ENCODE measurements around the gene SLC6A17. TPM values are rescaled to one million over a fixed set of nuclear protein-coding genes. Genes with fewer than 3 reads are reported as not detected.
A peak's percentile ranks its signal among the peaks of the same experiment; 100 is the strongest.

The SLC6A17 gene
- total RNA-seq, 2 experiments from 2014 or later, result not detected

DNA sequence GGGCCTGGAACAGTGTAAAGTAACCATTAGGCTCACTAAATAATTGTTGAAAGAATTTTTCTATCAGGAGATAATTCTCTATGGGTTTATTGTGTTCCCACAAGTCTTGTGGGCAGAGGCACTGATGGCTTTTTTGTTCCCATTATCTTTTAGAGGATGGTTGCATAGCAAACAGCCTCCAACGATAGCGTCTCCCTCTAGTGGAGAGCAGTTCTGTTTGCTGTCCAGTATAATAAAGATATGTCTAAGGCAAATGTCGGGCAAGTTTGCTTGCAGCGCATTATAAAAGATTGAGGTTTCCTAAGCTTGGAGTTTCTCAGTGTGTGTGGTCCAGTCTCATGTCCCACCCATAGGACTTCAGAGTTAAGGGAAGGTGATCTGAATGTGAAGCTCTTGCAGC is 1.3 kb upstream of the SLC6A17 start:
- ChIA-PET CTCF (no interaction called here), POLR2A (no interaction called here)
- no peaks in the 10 kb centered on the region for H3K9me3 Mint-ChIP-seq
- H3K27ac Mint-ChIP-seq, result no peak overlapping the region
- H3K4me3 Mint-ChIP-seq, result no peak overlapping the region
- H3K36me3 Mint-ChIP-seq (ENCODE audit: low read depth), result no peaks in the 10 kb centered on the region
- H3K4me1 Mint-ChIP-seq, result peaks cover 3% of the 10 kb centered on the region
- DNase-seq, result no peak
- H3K27me3 Mint-ChIP-seq, result peaks cover 32% of the 10 kb centered on the region

DNA sequence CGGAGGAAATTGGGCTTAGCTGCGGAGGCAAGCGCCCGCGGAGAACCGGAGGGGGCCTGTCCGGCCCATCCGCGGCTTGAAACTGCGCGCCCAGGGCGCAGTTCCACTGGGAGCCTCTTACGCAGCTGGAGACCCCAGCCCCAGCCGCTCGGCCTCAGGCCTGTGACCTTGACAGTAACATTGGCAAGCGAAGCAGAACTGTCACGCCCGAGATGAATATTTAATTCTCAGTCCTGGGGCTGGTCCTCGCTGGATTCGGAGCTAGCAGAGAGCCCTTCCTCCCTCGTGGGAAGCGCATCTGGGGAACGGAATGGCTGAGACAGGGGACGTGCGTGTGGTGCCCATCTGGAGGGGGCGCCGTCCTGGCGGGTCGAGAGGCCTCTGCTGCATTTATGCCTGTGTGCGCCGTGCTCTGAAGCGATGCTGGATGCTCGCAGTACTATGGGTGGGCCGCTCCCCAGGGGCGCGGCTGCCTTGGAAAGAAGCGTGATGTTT is 928 bp downstream of the SLC6A17 start:
- no peaks in the 10 kb centered on the region for H3K9me3 Mint-ChIP-seq
- peaks cover 32% of the 10 kb centered on the region for H3K27me3 Mint-ChIP-seq
- no peaks in the 10 kb centered on the region for H3K36me3 Mint-ChIP-seq (ENCODE audit: low read depth)
- no peak overlapping the region for H3K4me3 Mint-ChIP-seq
- DNase-seq, result no peak
- ChIA-PET POLR2A (no interaction called here), CTCF (interaction anchor here (1.3 to 1.4 kb wide), 2 partner anchors 11 to 80 kb away, joined by 3 to 4 read pairs; no protein-coding TSS in a partner anchor)
- no peak overlapping the region for H3K27ac Mint-ChIP-seq
- H3K4me1 Mint-ChIP-seq, result peaks cover 3% of the 10 kb centered on the region

DNA sequence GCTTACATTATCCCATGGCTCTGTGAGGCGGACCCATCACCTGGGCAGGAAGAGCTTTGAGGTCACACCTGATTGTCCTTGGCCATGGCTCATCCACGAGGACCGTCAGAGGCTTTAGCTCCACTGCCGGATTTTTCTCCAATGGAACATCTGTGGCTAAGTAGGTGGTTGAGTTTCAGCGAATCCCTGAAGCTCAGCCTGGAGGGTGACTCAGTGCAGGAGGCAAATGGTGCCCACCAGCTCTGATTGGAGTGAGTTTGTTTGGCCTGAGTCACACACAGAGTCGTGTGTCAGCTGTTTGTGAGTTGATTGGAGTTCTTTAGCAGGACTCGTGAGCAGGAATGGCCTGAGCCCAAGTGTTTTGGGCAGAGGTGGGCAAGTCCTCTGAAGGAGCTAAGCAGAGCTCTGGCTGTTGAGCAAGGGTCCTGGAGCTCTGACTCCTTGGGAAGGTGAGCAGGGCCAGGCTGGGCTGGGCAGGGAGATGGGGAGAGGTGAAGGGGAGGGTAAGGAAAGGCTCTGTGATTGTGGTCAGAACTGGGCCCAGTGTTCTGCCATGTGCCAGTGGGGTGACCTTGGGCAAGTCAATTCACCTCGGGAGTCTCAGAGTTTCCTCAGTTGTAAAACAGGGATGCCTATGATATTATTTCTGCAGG is 2.0 kb downstream of the SLC6A17 start:
- CTCF ChIA-PET, result no interaction called here

DNA sequence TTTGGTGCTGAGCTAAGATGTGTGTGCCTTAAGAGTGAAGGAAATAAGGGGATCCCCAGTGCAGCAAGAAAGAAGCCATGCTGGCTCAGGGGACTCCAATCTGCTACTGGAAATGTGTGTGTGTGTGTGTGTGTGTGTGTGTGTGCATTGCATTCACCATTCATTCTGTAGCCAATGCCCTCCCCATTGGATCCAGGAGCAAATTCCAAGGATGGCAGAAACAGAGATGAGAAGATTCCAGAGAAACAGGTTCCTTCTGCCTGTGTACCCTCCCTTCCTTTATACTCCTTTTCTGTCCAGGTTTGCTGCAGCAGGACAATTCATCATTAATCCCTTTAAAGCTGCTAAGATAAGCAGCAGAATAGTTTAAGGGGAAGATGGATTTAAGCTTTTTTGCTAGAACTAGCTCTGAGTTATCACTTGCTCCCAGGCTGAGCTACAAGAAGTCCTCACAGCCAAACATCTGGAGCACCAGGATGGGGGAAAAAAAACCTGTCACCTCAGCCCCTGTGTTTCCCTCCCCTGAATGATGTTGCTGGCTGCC is 3.2 kb downstream of the SLC6A17 start:
- ChIA-PET CTCF (interaction anchor here (0.7 to 1.0 kb wide), 2 partner anchors 10 to 46 kb away, joined by 3 read pairs; no protein-coding TSS in a partner anchor), POLR2A (no interaction called here)
- H3K4me3 Mint-ChIP-seq, result no peak overlapping the region
- H3K27ac Mint-ChIP-seq, result no peak overlapping the region
- H3K27me3 Mint-ChIP-seq, result peaks cover 39% of the 10 kb centered on the region
- H3K36me3 Mint-ChIP-seq (ENCODE audit: low read depth), result no peaks in the 10 kb centered on the region
- H3K9me3 Mint-ChIP-seq, result no peaks in the 10 kb centered on the region
- no peak for DNase-seq
- H3K4me1 Mint-ChIP-seq, result peaks cover 3% of the 10 kb centered on the region

More for the DNA sequence above, 2.0 kb downstream of the SLC6A17 start:
- POLR2A ChIA-PET, result no interaction called here
- Mint-ChIP-seq H3K4me3 (no peak overlapping the region), H3K9me3 (no peaks in the 10 kb centered on the region), H3K27ac (no peak overlapping the region), H3K27me3 (peaks cover 39% of the 10 kb centered on the region), H3K36me3 (ENCODE audit: low read depth) (no peaks in the 10 kb centered on the region), H3K4me1 (peaks cover 3% of the 10 kb centered on the region)
- DNase-seq, result no peak

DNA sequence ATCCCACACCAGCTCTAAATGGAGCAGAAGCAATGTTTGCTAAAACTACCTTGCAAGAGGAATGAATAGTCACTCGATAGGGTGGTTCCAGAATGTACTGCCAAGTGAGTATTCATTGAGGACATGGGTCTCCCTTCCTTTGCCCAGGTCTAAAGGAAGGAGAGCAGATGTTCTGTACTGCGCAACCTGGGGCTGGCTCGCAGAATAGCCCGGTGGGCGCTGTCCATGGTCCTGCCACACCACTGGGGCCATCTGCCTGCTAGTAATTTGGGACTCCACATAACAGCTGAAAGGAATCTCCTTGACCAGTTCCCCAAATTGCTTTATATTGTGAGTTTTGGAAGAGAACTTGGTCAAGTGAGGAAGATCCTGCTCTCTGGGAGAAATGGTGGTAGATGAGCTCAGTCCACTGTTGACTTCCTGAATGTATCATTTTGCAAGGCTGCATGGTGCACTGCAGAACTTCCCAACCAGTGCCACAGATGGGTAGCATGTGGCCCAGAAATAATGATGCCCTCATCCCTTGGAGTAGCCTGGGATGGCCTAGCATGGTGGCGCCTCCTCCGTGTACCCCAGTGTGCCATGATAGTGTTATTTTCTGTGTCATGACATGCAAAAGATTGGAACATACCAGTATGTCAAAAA is 5.7 kb downstream of the SLC6A17 start:
- peak; percentile 60 for DNase-seq
- ChIA-PET POLR2A (no interaction called here), CTCF (no interaction called here)
- Mint-ChIP-seq H3K4me1 (no peaks in the 10 kb centered on the region), H3K4me3 (no peak overlapping the region), H3K27ac (no peak overlapping the region), H3K9me3 (no peaks in the 10 kb centered on the region), H3K36me3 (ENCODE audit: low read depth) (no peaks in the 10 kb centered on the region), H3K27me3 (peaks cover 42% of the 10 kb centered on the region)

DNA sequence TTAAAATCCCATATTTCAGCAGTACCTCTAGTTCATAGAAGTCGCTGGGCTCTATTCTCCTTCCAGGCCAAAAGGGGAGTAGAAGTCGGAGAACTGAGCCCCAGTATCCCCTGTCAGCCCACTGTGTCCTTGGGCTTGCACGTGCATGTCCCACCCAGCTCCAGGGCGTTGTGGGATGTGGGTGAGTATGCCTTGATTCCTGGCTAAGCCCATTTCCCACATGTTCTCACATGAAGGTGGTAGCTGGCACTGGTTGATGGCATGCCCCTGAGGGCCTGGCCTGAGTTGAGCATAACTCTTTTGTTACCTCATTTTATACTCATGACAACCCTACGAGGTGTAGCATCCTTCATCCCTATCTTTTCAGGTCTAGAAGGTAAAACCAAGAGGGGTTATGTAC is 8.0 kb downstream of the SLC6A17 start:
- DNase-seq, result no peak
- H3K4me1 Mint-ChIP-seq, result no peaks in the 10 kb centered on the region
- no peaks in the 10 kb centered on the region for H3K9me3 Mint-ChIP-seq
- H3K4me3 Mint-ChIP-seq, result no peak overlapping the region
- ChIA-PET POLR2A (no interaction called here), CTCF (no interaction called here)
- no peak overlapping the region for H3K27ac Mint-ChIP-seq
- H3K36me3 Mint-ChIP-seq (ENCODE audit: low read depth), result no peaks in the 10 kb centered on the region
- H3K27me3 Mint-ChIP-seq, result peaks cover 22% of the 10 kb centered on the region

DNA sequence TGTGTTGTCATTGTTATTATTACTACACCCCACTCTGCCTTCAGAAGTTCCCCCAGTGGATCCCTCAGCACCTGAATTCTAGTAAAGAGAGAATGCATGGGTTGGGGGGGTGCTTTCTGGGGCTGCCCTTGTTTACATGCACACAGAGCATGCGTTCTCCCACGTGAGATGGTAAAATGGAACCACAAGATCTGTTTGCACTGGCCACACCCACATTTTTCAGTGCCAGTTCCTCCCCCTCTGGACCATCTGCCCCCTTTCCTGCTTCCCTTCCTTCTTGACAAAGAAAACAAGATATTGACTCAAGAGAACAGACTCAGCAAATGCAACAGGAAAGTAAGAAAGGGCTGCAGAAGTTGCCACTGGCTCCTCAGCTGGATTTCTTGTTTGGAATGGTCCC is 8.9 kb downstream of the SLC6A17 start:
- no peaks in the 10 kb centered on the region for H3K9me3 Mint-ChIP-seq
- no peak for DNase-seq
- peaks cover 14% of the 10 kb centered on the region for H3K27me3 Mint-ChIP-seq
- H3K4me1 Mint-ChIP-seq, result no peaks in the 10 kb centered on the region
- ChIA-PET CTCF (no interaction called here), POLR2A (no interaction called here)
- H3K27ac Mint-ChIP-seq, result no peak overlapping the region
- H3K4me3 Mint-ChIP-seq, result no peak overlapping the region
- no peaks in the 10 kb centered on the region for H3K36me3 Mint-ChIP-seq (ENCODE audit: low read depth)

DNA sequence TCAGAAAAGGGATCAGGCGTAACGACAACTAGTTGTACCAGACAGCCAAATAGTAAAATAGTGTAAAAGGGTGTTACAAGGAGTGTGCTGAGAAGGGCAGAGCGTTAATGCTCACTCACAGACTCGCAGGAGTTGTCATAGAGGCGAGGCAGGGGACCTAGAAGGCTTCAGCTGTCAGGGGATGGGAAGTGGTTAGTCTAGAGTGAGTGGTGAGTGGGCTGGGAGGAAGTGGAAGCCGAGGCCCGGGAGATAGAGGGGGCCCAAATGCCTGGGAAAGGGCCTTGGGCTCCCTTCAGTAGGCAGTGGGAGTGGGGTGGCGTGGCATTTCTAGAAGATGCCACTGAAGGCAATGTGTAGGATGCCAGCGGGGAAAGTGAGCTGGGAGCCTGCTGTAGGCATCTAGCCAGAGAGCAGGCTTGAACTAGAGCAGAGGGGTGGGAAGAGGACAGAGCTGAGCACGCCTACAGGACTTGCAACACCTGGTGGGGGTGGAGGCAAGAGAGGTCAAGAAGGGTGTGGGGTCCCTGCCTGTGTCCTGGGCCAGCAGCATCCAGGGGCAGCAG is 10.3 kb downstream of the SLC6A17 start:
- Mint-ChIP-seq H3K36me3 (ENCODE audit: low read depth) (no peaks in the 10 kb centered on the region), H3K4me1 (no peaks in the 10 kb centered on the region), H3K9me3 (no peaks in the 10 kb centered on the region), H3K27me3 (peaks cover 10% of the 10 kb centered on the region), H3K4me3 (no peak overlapping the region), H3K27ac (no peak overlapping the region)
- POLR2A ChIA-PET, result no interaction called here
- no peak for DNase-seq
- CTCF ChIA-PET, result no interaction called here

DNA sequence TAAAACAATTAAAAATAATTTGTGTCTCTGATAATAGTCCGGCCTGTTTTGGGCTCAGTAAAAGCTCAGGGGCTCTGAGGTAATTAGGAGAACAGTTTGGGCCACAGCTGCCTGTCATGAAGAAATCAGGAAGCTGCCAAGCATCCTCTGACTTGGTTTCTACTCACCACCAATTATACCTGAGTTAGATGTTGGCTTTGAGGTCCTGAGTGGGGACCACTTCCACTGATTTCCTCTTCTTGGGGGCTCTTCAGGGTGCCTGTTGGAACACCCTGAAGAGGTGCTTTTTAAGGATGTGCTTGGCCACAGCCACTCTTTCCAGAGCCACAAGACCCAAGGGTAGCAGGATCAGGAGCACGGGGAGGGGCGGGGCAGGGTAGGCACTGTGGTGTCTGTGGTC is 10.9 kb downstream of the SLC6A17 start:
- H3K9me3 Mint-ChIP-seq, result no peaks in the 10 kb centered on the region
- H3K4me1 Mint-ChIP-seq, result no peaks in the 10 kb centered on the region
- ChIA-PET CTCF (no interaction called here), POLR2A (no interaction called here)
- no peaks in the 10 kb centered on the region for H3K36me3 Mint-ChIP-seq (ENCODE audit: low read depth)
- no peak overlapping the region for H3K27ac Mint-ChIP-seq
- no peak overlapping the region for H3K4me3 Mint-ChIP-seq
- no peak for DNase-seq
- peaks cover 10% of the 10 kb centered on the region for H3K27me3 Mint-ChIP-seq

DNA sequence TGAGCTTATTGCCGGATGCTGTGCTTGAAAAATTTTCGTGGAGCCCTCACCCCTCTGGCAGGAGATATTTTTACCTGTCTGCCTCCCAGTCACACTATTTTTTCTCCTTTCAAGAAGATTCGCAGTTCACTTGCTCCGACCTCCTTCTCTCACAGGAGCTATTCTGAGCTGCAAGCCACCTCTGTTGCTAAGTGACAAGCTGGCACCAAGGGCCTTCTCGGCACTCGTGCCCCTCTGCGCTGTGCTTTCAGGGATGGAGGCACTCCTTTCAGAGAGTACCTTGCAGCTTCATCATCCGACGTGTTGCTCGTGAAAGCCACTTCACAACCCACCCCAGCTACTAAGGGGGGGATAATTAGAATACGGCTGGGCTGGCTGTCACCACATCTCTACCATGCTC is 11.6 kb downstream of the SLC6A17 start:
- no peaks in the 10 kb centered on the region for H3K36me3 Mint-ChIP-seq (ENCODE audit: low read depth)
- H3K27ac Mint-ChIP-seq, result no peak overlapping the region
- H3K9me3 Mint-ChIP-seq, result no peaks in the 10 kb centered on the region
- no peaks in the 10 kb centered on the region for H3K4me1 Mint-ChIP-seq
- no peak for DNase-seq
- peaks cover 5% of the 10 kb centered on the region for H3K27me3 Mint-ChIP-seq
- ChIA-PET POLR2A (no interaction called here), CTCF (interaction anchor here (0.6 to 1.6 kb wide), 2 partner anchors 11 to 85 kb away, joined by 3 to 4 read pairs; no protein-coding TSS in a partner anchor)
- no peak overlapping the region for H3K4me3 Mint-ChIP-seq

DNA sequence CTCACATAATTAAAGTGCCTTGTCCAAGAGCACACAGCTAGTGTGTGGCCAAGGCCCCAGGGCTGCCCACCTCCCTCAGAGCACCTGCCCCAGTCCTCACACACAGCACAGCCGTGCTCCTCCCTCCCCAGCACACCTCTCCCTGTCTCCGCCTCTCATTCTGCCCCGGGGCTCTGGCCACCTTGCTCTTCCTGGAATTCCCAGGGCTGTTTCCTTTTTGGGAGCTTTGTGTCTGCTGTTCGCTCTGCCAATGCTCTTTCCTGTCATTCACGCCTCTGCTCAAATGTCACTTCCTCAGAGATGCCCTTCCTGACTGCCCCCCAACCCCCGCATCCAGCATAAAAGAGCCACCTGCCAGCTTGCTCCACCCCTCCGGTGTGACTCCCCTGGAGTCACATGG is 13.3 kb downstream of the SLC6A17 start:
- ChIA-PET CTCF (interaction anchor here (1.3 to 1.6 kb wide), 2 partner anchors 9 to 13 kb away, joined by 4 to 6 read pairs; no protein-coding TSS in a partner anchor), POLR2A (no interaction called here)
- Mint-ChIP-seq H3K4me1 (no peaks in the 10 kb centered on the region), H3K36me3 (ENCODE audit: low read depth) (no peaks in the 10 kb centered on the region), H3K4me3 (no peak overlapping the region), H3K27ac (no peak overlapping the region), H3K27me3 (peaks cover 2% of the 10 kb centered on the region), H3K9me3 (no peaks in the 10 kb centered on the region)
- no peak for DNase-seq

DNA sequence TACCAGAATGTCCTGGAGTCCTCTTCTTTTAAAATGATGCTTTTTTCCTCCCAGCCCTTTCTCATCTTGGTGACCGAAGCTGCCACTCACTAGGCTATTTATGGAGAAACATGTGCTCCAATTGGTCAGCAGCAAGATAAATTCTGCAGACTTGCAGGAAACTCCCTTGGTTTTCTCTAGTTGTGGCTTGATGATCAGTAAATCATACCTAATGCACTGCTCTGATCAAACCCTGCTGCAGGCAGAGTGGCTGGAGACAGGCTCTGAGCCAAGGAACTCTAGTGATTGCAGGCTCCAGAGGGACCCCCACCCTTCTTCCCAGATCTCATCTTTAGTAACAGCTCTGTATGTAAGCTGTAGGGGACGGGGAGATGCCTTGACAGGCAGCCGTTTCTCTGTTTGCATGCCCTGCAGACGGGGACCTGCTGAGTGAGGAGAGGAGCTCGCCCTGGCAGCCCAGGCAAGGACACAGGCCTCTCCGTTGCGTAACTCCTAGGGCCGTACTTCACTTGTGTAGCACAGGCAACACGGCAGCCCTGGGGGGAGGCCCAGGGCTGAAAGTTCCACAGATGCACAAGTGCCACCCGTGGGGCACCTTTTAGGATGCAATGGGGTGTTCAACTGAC is 14.5 kb downstream of the SLC6A17 start:
- Mint-ChIP-seq H3K4me3 (no peak overlapping the region), H3K27me3 (no peaks in the 10 kb centered on the region), H3K9me3 (no peaks in the 10 kb centered on the region), H3K4me1 (no peaks in the 10 kb centered on the region), H3K27ac (no peak overlapping the region), H3K36me3 (ENCODE audit: low read depth) (no peaks in the 10 kb centered on the region)
- CTCF ChIA-PET, result interaction anchor here (0.7 kb wide), 1 partner anchor 77 kb away, joined by 3 read pairs; no protein-coding TSS in a partner anchor
- DNase-seq, result no peak
- POLR2A ChIA-PET, result no interaction called here

DNA sequence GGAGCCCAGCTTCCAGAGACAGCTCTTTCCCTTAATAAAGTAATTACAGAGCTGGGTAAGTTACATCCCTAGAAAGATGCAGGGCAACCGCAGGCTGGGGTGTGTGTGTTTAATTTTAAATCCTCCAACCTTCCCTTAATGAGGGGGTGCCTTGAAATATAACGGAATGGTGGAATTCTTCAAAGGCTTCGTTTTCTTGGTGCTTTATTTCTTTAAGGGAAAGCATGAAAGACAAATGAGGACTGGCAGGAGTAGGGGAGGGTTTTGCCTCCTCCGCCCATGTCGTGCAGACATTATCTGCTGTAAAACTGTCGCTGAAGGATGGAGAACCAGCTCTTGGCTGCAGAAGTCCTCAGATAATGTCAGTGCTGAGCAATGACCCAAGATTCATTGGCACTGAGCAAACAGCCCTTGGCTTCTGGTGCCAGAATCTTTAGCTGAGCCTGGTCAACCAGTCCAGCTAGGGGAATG is 15.5 kb downstream of the SLC6A17 start:
- Mint-ChIP-seq H3K4me3 (no peak overlapping the region), H3K27ac (no peak overlapping the region), H3K36me3 (ENCODE audit: low read depth) (no peaks in the 10 kb centered on the region), H3K9me3 (no peaks in the 10 kb centered on the region), H3K27me3 (no peaks in the 10 kb centered on the region), H3K4me1 (no peaks in the 10 kb centered on the region)
- ChIA-PET POLR2A (no interaction called here), CTCF (no interaction called here)
- no peak for DNase-seq
